ENCODE measurements around the gene GTF2H1.

GTF2H1 gene

DNA sequence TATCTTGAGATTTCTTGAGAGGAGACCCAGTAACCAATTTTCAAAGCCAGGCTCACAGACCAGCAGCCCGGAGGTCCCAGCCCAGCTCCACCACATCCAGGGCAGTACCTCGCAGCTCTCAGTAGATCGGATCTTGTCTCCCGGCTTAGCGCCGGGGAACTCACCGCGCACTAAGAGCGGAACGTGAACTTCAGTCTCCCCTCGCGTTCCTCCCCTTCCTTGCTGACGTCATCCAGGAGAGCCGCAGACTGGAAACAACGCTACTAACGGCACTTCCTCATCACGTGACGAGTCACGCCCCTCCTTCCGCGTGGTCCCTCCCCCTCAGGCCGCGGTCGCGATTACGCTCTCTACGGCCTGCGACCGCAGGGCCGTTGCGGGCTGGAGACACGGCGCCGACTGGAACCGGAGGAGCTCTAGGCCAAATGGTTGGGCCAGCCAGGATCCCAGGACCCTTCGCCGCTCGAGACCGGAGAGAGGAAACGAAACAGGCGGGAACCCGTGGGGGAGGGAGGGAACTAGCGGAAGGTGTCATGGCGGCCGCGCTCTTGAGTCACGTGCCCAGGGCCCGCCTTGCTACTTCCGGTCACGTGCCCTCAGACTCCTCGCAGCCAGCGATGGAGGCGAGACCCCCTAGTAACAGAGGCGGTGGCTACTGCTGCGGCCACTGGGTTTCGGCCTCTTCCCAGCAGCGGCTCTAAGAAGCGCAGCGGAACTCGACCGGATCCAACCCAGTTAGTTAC lies at the start of gene GTF2H1, which contains the start of gene HPS5:
Gene GTF2H1, plus strand, starts transcription at position 599 of the 743 bp plus-strand sequence. CDS start 10,508 bp downstream, outside the sequence.
Gene HPS5, minus strand, starts transcription at position 172 of the 743 bp plus-strand sequence. CDS start 4,282 bp downstream, outside the sequence.
- peak; percentile 99 for DNase-seq

DNA sequence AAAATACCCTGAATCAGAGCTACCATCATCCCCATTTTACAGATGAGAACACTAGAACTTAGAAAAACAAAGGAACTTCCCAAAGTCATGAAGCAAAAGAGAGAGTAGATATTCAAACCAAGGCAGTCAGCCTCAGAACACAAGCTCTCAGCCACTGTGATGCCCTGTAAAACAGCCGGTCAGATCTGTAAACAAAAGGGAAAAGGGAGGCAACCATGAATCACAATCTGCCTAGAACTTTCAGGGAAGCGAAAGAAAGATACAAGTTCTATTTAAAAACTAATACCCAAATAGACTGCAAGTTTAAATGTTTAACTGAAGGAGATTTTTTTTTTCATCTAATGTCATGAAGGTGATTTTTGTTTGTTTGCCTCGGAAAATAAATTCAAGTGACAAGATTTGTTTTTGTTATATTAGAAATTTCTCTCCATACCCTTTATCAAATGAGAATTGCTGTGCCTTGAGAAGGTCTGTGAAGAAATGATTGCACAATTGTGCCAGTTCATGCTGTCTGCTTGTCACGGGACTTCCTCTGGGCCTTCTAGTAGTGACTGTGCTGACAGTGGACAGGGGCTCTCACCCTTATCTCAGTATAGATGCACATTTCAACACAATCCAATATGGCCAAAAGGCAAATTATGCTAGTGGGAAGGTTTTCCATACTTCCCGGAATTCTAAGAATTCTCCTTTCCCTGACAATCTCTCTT lies 44.6 kb upstream of the GTF2H1 start:
- peak; percentile 87 for DNase-seq

DNA sequence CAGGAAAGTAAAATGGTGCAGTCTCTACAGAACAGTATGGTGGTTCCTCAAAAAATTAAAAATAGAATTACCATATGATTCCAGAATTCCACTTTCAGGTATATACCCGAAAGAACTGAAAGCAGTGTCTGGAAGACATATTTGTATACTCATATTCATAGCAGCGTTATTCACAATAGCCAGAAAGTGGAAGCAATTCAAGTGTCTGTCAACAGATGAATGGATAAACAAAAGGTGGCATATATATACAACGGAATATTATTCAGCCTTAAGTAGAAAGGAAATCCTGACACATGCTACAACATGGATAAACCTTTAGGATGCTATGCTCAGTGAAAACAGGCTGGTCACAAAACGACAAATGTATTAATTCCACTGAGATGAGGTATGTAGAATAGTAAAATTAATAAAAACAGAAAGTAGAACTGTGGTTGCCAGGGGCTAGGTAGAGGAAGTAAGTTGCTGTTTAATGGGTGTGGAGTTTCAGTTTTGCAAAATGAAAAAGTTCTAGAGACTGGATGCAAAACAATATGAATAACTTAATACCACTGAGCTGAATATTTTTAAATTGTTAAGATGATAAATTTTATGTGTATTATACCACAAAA lies 41.8 kb upstream of the GTF2H1 start:
- peak; percentile 57 for DNase-seq

DNA sequence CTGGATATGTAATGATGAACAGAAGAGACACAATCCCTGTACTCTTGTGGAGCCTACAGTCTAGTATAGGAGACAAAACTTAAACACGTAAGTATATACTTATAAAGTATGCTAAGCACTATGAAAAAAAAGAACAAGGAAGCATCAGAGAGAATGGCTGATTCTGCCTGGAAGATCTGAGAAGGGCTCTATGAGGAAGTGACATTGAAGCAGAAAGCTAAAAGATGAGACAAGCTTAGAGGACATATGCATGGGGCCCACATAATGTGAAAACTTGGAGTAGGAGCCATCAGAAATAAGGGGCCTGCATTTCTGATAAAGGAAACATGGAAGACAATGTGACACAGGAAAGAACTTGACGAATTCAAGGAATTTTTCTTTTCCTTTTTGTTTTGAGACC lies 39.7 kb upstream of the GTF2H1 start:
- no peak for DNase-seq

DNA sequence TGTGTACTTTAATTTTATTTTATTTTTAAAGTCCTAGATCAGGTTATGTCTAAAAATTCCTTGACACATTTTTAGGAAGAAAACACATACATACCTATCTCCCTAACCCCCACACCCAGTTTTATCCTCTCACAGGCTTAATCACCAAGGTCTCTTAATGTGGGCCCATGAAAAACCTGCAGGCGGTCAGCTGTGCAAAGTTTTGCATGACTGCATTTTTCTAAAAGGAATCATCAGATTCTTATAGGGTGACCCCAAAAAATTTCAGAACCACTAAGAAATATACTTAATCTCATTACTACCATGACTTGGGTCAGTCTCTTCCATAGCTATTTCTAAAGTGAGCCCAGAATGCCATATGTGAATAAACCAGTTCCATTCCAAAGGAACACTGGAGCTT lies 36.5 kb upstream of the GTF2H1 start:
- DNase-seq = no peak

DNA sequence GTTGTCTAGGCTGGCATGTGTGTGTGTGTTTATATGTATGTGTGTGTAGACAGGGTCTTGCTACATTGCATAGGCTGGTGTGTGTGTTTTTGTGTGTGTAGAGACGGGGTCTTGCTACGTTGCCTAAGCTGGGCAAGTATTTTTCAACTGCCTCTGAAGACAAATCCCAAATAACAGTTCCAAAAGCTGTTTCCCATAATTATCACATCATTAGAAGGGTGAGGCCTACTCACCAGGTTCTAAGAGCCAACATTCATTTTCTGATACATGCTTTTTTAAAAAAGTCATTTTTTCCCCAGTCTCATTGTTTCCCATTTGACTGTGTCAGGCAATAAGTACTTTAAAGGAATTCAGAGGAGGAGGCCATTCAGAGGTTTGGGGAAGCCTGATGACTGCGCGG lies 33.5 kb upstream of the GTF2H1 start:
- DNase-seq = no peak

DNA sequence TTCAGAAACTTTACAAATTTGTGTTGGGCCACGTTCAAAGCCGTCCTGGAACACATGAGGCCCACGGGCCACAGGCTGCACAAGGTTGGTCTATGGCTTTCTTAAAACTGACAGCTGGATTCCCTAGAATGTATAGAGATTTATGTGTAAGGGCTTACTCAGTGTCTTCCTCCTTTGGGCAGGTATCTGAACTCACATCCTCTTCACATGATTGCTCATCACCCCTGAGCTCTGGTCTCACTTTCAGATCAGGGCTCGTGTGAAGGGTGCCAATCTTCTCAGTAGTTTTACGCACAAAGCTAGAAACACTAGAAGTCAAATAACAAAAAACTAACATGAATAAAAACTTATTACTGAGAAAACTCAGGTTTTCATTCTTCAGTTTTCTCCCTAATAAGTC lies 27.5 kb upstream of the GTF2H1 start:
- no peak for DNase-seq

DNA sequence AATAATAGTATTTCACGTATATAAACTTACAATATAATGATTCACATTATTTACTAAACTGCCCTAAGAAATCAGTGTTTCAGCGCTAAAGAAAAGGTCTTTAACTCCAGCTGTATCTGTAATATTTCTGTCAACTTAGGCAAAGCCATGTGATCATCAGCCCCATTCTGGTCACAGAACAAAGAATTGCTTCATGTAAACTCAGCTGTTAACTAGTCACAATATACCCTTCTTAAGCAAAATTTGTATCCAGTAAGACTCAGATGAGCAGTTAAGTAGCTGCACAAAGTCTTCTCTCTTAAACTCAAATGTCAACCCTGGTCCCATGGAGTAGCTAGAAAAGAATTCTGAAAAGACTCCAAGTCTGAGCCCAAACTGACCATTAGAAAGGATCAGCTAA lies 27.1 kb upstream of the GTF2H1 start:
- peak; percentile 21 for DNase-seq

DNA sequence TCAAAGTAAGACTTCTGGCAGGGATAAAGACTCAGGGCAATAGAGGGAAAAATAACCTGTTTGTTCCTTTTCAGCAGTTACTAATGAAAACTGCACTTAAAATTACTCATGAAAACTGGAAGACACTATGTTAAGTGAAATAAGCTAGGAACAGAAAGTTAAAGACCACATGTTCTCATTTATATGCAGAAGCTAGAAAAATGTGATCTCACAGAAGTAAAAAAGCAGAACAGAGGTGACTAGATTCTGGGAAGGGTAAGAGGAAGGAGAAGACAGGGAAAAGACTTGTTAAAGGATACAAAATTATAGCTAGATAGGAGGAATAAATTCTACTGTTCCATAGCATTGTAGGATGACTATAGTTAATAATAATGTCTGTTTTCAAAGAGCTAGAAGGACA lies 22.6 kb upstream of the GTF2H1 start:
- peak; percentile 79 for DNase-seq

DNA sequence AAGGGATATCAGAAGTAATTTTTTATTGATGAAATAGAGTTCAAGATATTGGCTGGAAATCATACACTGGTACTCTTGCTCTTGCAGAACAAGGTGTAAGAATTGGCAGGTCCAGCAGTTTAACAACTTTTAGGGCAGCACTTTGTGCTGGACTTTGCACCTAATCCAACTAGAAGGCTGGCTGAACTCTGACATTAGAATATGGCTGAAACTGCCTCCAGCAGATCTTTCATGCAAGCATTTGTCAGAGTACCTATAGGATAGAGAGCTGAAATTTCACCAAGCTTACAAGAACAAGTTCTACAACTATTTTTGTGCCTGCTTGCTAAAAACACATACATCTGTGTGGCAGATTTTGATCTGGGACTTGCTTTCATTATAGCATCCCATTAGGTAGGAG lies 17.6 kb upstream of the GTF2H1 start:
- DNase-seq = no peak

DNA sequence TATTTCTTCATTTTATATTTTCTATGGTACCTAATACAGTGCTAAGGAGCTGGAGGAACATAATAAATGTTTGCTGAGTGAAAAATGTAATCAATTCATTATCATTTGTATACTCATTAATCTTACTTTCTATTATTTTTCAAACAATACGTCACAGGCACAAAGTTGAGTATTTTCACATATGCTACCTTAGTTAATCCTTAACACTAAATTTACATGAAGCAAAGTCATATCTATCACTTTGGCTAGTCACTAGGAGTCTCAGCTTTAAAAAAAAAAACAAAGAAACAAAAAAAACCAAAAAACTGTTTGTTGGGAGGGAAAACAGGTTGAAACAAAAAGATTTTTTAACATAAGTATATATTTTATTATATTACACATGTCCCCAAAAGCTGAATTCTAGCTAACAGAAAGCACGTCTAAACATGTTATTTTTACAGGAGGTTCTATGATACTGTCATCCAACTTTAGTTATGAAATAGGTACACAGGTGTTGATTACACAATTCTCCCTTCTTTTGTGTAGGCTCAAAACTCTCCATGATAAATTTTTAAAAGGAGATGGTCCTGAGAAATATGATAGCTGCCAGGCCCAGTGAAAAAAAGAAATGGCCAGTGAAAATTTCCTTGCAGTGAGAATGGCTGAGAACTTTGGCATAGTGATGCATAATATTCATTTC lies 14.8 kb upstream of the GTF2H1 start:
- no peak for DNase-seq

DNA sequence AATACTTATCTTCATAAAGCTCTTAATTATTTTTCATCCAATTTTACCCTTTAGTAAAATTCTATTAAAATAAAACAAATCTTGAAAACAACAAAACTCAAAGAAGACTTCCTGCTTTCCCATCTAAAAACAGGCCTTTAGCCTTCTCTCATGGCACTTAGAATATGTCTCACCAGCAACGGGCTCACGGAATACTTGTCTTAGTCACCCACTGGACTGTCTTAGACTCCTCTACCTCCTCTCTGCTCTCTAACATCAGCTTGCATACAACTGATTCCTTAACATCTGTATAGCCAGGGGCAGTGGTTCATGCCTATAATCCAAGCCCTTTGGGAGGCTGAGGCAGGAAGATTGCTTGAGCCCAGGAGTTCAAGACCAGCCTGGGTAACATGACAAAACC lies 14.1 kb upstream of the GTF2H1 start:
- no peak for DNase-seq

DNA sequence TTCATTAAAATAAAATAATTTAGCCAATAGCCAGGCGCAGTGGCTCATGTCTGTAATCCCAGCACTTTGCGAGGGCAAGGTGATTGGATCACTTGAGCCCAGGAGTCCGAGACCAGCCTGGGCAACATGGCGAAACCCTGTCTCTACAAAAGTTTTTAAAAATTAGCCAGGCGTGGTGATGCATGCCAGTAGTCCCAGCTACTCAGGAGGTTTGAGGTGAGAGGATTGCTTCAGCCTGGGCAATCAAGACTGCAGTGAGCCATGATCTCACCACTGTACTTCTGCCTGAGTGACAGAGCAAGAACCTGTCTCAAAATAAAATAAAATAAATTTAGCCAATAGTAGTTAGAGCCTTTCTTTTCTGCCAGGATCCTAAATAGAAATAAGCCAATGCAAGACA lies 12.7 kb upstream of the GTF2H1 start:
- no peak for DNase-seq

DNA sequence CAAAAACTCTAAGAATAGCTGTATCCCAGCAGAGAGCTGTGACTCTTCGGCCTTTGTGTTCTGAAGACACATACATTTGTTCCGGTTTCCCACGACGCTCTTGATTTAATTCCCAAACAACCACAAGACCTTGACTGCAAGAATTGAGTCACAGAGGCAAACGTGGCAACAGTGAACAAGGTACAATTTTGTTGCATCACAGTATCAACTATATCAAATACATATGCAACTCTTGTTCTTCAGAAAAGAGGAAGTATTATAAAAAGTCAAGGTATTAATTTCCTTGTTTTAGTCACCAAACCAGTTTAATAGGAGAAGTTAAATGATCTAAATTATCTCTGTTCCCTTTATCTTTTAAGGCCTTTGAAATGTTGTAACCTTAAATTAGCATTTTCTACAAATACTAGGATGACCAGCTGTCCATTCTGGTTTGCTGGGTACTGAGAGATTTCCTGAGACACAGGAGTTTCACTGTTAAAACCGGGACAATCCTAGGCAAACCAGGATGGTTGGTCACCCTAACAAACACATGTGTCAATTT lies 11.5 kb upstream of the GTF2H1 start:
- DNase-seq = peak; percentile 58

DNA sequence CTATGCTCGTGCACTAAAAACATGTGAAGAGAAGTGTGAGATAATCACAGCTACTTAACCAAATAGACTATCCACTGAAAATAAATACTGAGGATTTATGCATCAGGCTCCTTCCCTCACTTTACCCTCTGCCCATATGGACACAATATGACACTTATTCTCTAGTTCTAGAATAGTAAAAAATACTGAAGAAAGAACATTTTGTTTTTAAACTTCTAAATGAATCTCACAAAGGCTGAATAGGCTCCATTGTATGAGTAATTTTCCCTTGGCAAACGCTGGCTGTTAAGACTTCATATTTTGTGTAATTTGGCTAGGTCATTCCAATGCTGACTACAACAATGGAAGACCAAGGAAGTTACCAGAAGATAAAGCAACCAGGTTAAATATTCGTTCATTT lies 10.4 kb upstream of the GTF2H1 start:
- DNase-seq = no peak

DNA sequence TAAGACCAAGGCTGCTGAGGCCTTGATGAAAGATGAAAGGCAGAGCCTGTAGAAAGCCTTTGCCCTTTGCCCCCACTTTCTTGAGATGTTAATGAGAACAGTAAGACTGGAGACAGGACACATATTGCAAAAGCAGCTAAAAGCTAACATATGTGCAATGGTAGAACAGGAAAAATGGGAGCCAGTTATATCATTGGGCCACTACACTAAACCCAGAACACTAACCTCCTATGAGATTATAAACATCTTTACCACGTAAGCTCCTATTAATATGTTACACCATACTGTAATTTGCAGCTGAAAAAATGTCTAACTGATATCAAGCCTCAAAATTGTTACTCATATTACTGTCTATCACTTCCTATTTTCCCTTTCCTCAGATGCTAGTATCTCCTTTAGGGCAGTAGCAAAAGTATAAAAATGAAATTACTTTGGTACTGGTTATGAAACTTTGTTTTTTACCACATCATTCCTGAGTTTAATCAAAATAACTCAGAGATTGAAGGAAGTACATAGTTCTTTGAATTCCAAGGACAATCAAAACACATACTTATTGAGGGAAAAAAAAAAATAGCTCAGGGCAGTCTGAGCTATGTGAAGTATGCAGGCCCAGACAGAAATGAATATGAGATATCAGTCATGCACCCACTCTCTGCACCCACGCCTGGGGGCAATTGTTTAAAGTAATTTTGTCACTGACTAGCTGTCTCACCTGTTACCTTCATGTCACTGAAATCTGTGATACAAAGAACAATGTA lies 9.5 kb upstream of the GTF2H1 start:
- peak; percentile 66 for DNase-seq

DNA sequence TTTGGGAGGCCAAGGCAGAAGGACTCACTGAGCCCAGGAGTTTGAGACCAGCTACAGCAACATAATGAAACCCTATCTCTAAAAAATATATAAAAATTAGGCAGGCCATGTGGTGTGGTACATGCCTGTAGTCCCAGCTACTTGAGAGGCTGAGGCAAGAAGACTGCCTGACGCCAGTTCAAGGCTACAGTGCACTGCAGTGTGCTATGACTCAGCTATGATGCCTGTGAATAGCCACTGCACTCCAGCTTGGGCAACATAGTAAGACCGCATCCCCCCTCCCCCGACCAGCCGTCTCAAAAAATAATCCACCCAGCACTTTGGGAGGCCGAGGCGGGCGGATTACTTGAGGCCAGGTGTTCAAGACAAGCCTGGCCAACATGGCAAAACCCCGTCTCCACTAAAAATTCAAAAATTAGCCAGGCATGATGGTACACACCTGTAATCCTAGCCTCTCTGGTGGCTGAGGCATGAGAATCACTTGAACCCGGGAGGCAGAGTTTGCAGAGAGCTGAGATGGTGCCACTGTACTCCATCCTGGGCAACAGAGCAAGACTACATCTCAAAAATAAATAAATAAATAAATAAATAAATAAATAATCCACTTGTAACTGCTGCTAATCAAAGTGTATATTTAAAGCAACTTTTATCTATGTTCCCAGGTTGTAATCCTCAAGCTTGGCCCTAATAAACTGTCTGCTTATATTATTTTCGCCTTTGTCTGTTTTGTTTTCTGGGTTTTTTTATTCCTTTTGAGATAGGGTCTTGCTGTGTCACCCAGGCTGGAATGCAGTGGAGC lies 8.2 kb upstream of the GTF2H1 start:
- no peak for DNase-seq

DNA sequence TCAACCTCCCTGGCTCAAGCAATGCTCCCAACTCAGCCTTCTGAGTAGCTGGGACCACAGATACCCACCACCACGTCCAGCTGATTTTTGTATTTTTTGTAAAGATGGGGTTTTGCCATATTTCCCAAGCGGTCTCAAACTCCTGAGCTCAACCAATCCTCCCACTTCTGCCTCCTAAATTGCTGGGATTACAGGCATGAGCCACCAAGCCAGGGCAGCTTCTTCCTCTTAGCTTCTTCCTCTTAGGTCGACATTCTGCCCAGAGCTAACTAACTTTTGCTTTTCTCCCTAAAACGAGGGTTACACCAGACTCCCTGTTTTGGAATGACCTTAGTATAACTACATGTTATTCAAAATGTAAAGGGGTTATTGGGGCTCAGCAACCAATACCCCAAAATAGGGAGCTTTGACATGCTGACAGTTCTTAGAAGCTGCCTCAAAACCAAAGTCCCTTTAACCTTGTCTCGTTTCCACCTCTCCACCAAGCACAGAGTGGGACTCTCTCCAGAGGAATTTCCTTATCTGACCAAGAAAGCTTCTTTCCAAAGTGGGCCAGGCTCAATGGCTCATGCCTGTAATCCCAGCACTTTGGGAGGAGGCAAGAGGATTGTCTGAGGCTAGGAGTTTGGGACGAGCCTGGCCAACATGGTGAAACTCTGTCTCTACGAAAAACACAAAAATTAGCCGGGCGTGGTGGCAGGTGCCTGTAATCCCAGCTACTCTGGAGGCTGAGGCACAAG lies 7.4 kb upstream of the GTF2H1 start:
- DNase-seq = peak; percentile 67

DNA sequence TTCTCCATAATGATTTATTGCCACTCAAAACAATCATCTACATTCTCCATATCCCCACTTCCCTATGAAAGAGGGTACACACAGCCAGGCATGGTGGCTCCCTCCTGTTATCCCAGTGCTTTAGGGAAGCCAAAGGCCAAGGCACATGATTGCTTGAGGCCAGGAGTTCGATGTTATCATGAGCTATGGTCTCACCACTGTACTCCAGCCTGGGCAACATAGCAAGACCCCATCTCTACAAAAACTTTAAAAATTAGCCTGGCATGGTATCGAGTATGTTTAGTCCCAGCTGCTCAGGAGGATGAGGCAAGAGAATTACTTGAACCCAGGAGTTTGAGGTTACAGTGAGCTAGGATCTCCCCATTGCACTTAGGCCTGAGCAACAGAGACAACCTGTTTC lies 6.5 kb upstream of the GTF2H1 start:
- no peak for DNase-seq

DNA sequence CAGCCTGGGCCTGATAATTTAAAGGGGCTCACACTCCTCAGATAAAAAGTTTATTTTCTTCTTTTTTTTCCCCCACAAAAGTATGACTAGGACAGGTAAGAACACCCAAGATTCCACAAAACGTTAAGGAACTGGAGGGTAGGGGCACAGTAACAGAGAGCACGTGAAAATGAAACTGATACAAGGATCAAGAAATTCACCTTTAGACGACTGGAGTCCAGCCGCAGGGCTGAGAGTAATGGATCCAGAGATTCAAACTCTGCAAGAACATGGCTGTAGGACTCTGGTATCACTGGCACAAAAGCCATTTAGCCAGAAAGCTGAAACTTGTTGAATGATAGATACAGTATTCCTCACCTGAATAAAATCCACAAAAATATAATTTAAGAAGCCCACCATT lies 4.8 kb upstream of the GTF2H1 start:
- no peak for DNase-seq

DNA sequence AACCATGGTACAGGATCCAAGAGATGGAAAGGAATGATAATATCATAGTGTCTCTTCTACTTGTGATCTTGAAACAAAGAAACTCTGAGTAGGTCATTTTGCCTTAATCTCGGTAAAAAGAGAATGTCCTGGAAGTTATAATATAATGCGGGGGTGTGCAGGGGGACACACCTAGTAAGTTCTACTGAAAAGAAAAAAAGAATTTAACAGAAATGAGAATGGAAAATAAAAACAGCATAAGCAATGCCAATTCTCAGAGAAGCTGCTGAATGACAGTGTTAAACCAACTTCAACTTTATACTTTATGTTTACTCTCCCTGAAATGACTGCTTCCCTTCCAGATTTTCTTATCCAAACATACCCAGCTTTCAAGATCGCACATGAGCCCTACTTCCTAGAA lies 2.5 kb upstream of the GTF2H1 start:
- no peak for DNase-seq
